ENCODE measurements around the gene SUPT7L.

SUPT7L gene

DNA sequence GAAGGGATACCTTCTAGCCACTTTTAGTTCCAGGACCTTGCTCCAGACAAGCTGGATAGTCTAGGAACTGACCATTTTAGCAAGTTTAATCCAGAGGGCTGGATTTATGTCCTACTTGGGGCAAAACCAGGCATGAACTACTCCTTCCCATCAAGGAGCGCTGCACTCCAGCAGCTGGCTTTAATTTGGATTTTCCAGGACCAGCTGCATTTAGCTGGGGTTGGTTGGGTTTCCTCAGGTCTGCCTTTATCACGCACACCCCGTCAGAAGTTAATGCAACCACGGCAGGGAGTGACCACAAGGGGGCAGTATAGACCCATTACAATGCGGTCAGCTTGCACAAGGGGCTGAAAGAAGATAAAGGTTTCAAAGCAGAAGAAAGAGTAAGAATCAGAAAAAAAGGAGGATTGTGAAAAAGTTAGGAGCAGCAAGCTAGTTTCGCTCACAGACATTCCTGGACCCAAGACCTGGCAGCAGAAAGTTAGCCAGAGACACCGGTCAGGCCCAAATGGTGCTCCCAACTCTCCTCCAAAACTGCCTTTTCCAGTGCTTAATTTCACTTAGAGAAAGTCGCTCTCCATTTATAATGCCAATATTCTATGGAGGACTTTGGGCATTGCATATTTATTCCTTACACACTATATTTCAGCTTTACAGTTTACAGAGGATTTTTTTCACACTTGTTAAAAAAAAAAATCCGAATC is 40.4 kb upstream of the SUPT7L start:
- H3K27ac ChIP-seq: no peak overlapping the region
- TF ChIP-seq CTCF (IDR thresholded peaks at IDR 0.05) (peak; percentile 92), ZFX (IDR thresholded peaks at IDR 0.05; ENCODE audit: borderline replicate concordance) (no peak)

GRCh38 chr2:27702302-27702701 is 38.9 kb upstream of the SUPT7L start:
- no peak overlapping the region for H3K27ac ChIP-seq
- TF ChIP-seq ZFX (IDR thresholded peaks at IDR 0.05; ENCODE audit: borderline replicate concordance) (no peak), CTCF (IDR thresholded peaks at IDR 0.05) (no peak)

DNA sequence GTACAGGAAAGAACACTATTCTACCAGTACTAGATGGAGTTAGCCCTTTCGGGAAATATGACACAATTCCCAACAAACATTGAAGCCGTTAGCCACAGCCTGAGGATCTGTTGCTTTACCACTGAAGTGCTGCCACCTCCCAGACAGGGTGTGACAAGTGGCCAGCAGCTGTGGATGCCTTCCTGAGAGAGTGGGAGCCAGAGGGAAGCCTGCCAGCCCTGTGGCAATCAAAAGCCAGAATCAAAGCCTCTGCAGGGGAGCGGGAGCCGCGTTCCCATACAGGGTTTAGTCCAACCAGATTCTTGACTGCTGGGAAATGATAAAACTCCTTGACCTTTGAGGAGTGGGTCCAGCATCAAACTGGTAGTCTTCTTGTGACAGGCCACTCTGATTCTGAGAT is 38.3 kb upstream of the SUPT7L start:
- no peak overlapping the region for H3K27ac ChIP-seq
- TF ChIP-seq CTCF (IDR thresholded peaks at IDR 0.05) (no peak), ZFX (IDR thresholded peaks at IDR 0.05; ENCODE audit: borderline replicate concordance) (no peak)

- no peak for TF ChIP-seq CTCF (IDR thresholded peaks at IDR 0.05)
- no peak for TF ChIP-seq ZFX (IDR thresholded peaks at IDR 0.05; ENCODE audit: borderline replicate concordance)
- no peak overlapping the region for H3K27ac ChIP-seq
Measured at GRCh38 chr2:27697660-27698059, 34.2 kb upstream of the SUPT7L start.

DNA sequence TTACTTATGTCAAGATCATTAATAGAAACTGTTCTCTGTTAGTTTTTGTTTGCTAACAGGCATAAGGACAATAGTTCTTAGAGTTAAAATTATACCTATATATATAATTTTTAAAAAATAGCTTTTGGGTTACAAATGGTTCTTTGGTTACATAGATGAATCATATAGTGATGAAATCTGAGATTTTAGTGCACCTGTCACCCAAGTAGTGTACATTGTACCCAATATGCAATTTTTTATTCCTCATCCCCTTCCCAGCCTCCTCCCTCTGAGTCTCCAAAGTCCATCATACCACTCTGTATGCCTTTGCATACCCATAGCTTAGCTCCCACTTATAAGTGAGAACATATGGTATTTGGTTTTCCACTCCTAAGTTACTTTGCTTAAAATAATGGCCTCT is 26.6 kb upstream of the SUPT7L start:
- no peak for TF ChIP-seq ZFX (IDR thresholded peaks at IDR 0.05; ENCODE audit: borderline replicate concordance)
- no peak for TF ChIP-seq CTCF (IDR thresholded peaks at IDR 0.05)
- H3K27ac ChIP-seq: no peak overlapping the region

DNA sequence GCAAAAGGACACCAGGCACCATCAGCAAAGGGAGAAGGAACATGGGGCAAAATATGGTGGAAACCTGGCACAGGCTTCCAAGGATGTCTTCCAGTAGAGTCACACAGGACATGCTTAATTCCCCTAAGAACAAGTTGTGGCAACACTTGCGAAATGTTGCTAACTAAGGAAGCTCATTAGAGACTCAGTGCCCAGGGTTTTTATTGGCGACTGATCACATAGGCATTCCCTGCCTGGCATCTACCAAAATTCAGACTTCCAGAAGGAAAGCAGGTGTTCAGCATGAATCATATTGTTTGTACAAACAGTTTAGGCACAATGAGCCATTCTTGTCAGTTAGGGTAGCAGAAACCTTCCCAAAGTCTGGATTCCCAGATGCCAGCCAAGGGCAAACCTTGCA is 26.0 kb upstream of the SUPT7L start:
- TF ChIP-seq ZFX (IDR thresholded peaks at IDR 0.05; ENCODE audit: borderline replicate concordance) (no peak), CTCF (IDR thresholded peaks at IDR 0.05) (no peak)

DNA sequence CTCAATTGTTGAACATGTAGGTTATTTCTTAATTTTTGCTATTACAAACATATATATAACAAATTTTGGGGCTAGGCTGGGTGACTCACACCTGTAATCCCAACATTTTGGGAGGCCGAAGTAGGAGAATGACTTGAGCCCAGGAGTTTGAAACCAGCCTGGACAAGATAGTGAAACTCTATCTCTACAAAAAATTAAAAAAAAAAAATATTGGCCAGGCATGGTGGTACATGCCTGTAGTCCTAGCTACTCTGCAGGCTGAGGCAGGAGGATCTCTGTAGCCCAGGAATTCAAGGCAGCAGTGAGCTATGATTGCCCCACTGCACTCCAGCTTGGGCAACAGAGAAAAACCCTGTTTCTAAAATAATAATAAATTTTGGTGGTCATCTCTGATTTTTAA is 23.8 kb upstream of the SUPT7L start:
- no peak overlapping the region for H3K27ac ChIP-seq
- no peak for TF ChIP-seq CTCF (IDR thresholded peaks at IDR 0.05)
- no peak for TF ChIP-seq ZFX (IDR thresholded peaks at IDR 0.05; ENCODE audit: borderline replicate concordance)

More for the DNA sequence above, 26.0 kb upstream of the SUPT7L start:
- H3K27ac ChIP-seq: no peak overlapping the region
